Erythroblast (primary cell): ENCODE measurements around the gene SLC23A2.

Source experiments
- GATA1 ChIP-seq: IDR thresholded peaks from 2 replicates; pipeline ENCODE4 v1.6.1; 2011; ENCODE audit warnings: low read depth, mild to moderate bottlenecking, control low read depth, low read length, moderate library complexity
- POLR2A ChIP-seq: IDR thresholded peaks from 2 replicates; pipeline ENCODE4 v1.6.1; 2011; ENCODE audit warnings: mild to moderate bottlenecking, low read length

DNA sequence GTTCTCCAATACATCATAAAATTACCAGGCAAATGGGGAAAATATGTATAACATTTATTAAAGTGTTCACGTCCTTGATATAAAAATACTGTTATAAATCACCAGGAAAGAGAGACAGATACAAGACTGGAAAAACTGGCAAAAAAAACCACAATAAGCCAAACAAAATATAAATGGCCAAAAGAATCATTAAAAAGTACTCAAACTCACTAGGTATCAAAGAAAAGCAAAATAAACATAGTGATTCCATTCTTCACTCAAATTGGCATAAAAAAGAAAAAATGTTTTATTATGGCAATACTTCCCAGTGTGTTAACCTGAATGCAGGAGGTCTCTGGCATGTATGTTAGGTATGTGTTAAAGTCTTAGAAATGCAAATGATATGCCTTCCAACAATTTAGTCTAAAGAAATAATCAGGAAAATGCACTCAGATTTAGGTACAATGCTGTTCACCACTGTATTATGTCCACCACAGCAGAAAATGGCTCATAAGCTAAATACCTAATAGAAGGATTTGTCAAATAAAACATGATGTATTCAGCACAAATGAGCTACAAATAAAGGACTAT is 21.4 kb downstream of the SLC23A2 start:
- no peak for TF ChIP-seq POLR2A
- TF ChIP-seq GATA1: no peak
